ENCODE results near the gene TRMT2A.
A peak's percentile ranks its signal among the peaks of the same experiment; 100 is the strongest.
"Not testable (repeated sequence)": the region's sequence is repeated elsewhere in the genome, so short reads cannot be mapped to it uniquely, and the experiment has no call there.

TRMT2A gene

GRCh38 chr22:20116951-20117632, at the start of gene TRMT2A:
Gene TRMT2A, minus strand, starts transcription at chr22:20117226. Its CDS starts 320 bp downstream, at chr22:20116906.
- DNase-seq (ENCODE audit: low spot score): peak; percentile 95

- DNase-seq (ENCODE audit: low spot score): no peak
These were observed 49.7 kb upstream of the TRMT2A start for GRCh38 chr22:20166703-20167102.

- no peak for DNase-seq (ENCODE audit: low spot score)
These were observed 48.9 kb upstream of the TRMT2A start for GRCh38 chr22:20165913-20166312.

GRCh38 chr22:20165421-20165820, 48.4 kb upstream of the TRMT2A start:
- no peak for DNase-seq (ENCODE audit: low spot score)

GRCh38 chr22:20164863-20165262, 47.8 kb upstream of the TRMT2A start:
- DNase-seq (ENCODE audit: low spot score): no peak

GRCh38 chr22:20160041-20160440, 43.0 kb upstream of the TRMT2A start:
- DNase-seq (ENCODE audit: low spot score): no peak

- not testable (repeated sequence) for DNase-seq (ENCODE audit: low spot score)
These were observed 42.5 kb upstream of the TRMT2A start for GRCh38 chr22:20159531-20159930.

- DNase-seq (ENCODE audit: low spot score): no peak
These were observed 42.0 kb upstream of the TRMT2A start for GRCh38 chr22:20159076-20159475.

- DNase-seq (ENCODE audit: low spot score): no peak
These were observed 41.5 kb upstream of the TRMT2A start for GRCh38 chr22:20158391-20159036.

- DNase-seq (ENCODE audit: low spot score): no peak
These were observed 40.6 kb upstream of the TRMT2A start for GRCh38 chr22:20157430-20158183.

- DNase-seq (ENCODE audit: low spot score): peak; percentile 46
These were observed 39.8 kb upstream of the TRMT2A start for GRCh38 chr22:20156611-20157429.

- DNase-seq (ENCODE audit: low spot score): no peak
These were observed 39.0 kb upstream of the TRMT2A start for GRCh38 chr22:20156042-20156389.

GRCh38 chr22:20155330-20156041, 38.5 kb upstream of the TRMT2A start:
- DNase-seq (ENCODE audit: low spot score): peak; percentile 81

- no peak for DNase-seq (ENCODE audit: low spot score)
These were observed 37.7 kb upstream of the TRMT2A start for GRCh38 chr22:20154602-20155187.

GRCh38 chr22:20153945-20154344, 36.9 kb upstream of the TRMT2A start:
- DNase-seq (ENCODE audit: low spot score): no peak

- DNase-seq (ENCODE audit: low spot score): no peak
These were observed 35.5 kb upstream of the TRMT2A start for GRCh38 chr22:20152464-20152890.

- DNase-seq (ENCODE audit: low spot score): no peak
These were observed 34.2 kb upstream of the TRMT2A start for GRCh38 chr22:20151276-20151588.

GRCh38 chr22:20150381-20151275, 33.6 kb upstream of the TRMT2A start, which contains the start of gene CCDC188:
Gene CCDC188, minus strand, starts transcription at chr22:20151055. Its CDS starts 69 bp downstream, at chr22:20150986.
- no peak for DNase-seq (ENCODE audit: low spot score)

GRCh38 chr22:20149257-20150250, 32.5 kb upstream of the TRMT2A start:
- DNase-seq (ENCODE audit: low spot score): no peak
